Progenitor cell of endocrine pancreas (in vitro differentiated cells): Measurements from ENCODE around the gene MX2. TPM values are rescaled to one million over a fixed set of nuclear protein-coding genes. Genes with fewer than 3 reads are reported as not detected.

ENCODE experiments used
- DNase-seq: peaks from one replicate; pipeline ENCODE4 v3.0.0; 2021; ENCODE audit warnings: low spot score; ENCODE audit not compliant: unreplicated experiment
- H3K27ac Mint-ChIP-seq: 2 replicates; pipeline ENCODE4 v1.8.0; 2021; ENCODE audit warnings: mild to moderate bottlenecking, moderate library complexity, mixed read lengths
- H3K27me3 Mint-ChIP-seq: 2 replicates; pipeline ENCODE4 v1.8.0; 2021; ENCODE audit warnings: mixed read lengths
- H3K36me3 Mint-ChIP-seq: 2 replicates; pipeline ENCODE4 v1.8.0; 2022; ENCODE audit warnings: mixed read lengths; ENCODE audit not compliant: insufficient read depth
- H3K4me1 Mint-ChIP-seq: 2 replicates; pipeline ENCODE4 v1.8.0; 2021; ENCODE audit warnings: low read depth, mixed read lengths
- H3K4me3 Mint-ChIP-seq: 2 replicates; pipeline ENCODE4 v1.8.0; 2021; ENCODE audit warnings: low read depth, mild to moderate bottlenecking, moderate library complexity, mixed read lengths
- H3K9me3 Mint-ChIP-seq: 2 replicates; pipeline ENCODE4 v1.8.0; 2021; ENCODE audit warnings: low read depth, mixed read lengths
- CTCF ChIP-seq: fragments of 200-600 bp; sonication (generic); IDR thresholded peaks from one replicate; pipeline ENCODE4 v1.5.0; 2021; ENCODE audit warnings: antibody characterized with exemption, mild to moderate bottlenecking; ENCODE audit not compliant: unreplicated experiment
- total RNA-seq: library from RNA; stranded (reverse); gene quantifications from 2 replicates; pipeline ENCODE4 v1.2.1, GENCODE V29; 2021

The MX2 gene
- total RNA-seq, 1 donor from 2014 or later = 0.86 TPM

DNA sequence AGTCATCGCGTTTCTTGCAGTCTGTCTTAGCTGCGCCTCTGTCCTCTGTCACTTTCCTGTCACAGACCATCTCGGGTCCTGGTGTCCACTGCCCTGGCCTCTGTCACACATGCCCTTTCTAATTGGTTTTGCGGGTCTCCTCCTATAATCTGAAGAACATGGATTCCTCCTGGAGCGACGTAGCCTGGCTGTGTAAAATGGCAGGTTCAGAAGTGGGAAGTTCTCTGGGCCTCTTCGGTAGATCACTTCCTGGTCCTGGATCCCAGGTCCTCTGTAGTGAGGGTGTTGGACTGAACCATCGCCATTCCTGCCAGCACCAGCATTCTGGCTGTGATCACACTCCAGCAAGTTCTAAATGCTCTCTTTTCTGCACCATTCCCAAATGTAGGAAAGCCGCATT is 44.4 kb upstream of the MX2 start:
- Mint-ChIP-seq H3K4me3 (peak overlapping the region; percentile 74), H3K9me3 (no peaks in the 10 kb centered on the region), H3K4me1 (peaks cover 17% of the 10 kb centered on the region), H3K27ac (no peak overlapping the region), H3K27me3 (peaks cover 39% of the 10 kb centered on the region), H3K36me3 (no peaks in the 10 kb centered on the region)
- TF ChIP-seq CTCF = no peak
- DNase-seq = no peak

GRCh38 chr21:41318218-41318617 is 43.6 kb upstream of the MX2 start:
- DNase-seq = no peak
- no peaks in the 10 kb centered on the region for H3K36me3 Mint-ChIP-seq
- TF ChIP-seq CTCF = no peak
- H3K4me1 Mint-ChIP-seq = peaks cover 24% of the 10 kb centered on the region
- H3K4me3 Mint-ChIP-seq = no peak overlapping the region
- H3K9me3 Mint-ChIP-seq = no peaks in the 10 kb centered on the region
- no peak overlapping the region for H3K27ac Mint-ChIP-seq
- H3K27me3 Mint-ChIP-seq = peaks cover 40% of the 10 kb centered on the region

GRCh38 chr21:41319273-41319672 is 42.6 kb upstream of the MX2 start:
- Mint-ChIP-seq H3K27ac (no peak overlapping the region), H3K27me3 (peaks cover 43% of the 10 kb centered on the region), H3K4me1 (peaks cover 27% of the 10 kb centered on the region)

DNA sequence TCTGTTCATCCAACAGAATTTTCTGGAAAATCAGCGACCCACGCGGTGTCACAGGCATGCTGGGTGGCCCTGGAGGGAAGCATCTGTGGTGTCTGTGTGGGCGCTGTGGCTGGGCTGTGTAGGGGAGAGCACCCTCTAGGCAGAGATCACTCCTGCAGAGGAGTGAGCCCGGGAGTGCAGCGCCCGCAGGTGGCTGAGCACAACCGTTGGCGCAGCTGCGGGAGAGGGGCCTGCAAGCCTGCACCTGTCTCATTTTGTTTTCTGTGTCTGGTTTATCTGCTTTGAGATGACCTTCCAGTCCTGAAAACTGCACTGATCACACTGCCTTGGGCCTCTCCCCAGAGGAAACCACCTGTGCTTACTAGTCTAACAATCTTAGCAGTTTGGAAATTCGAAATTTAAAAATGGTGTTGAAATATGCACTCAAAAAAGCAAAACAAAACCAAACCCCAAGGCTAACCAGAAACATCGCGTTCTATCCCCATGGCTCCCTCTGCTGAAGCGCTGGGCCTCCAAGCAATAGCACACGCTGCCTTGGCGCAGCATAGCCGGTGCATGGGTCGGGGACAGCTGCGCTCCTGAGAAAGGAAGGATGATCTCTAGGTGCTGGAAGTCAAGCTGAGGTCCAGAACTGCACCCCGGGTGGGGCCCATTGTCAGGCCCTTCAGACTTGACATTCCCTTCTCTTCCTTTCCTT is 40.5 kb upstream of the MX2 start:
- H3K27me3 Mint-ChIP-seq = peaks cover 30% of the 10 kb centered on the region
- H3K4me3 Mint-ChIP-seq = no peak overlapping the region
- no peak for DNase-seq
- no peaks in the 10 kb centered on the region for H3K36me3 Mint-ChIP-seq
- peaks cover 29% of the 10 kb centered on the region for H3K4me1 Mint-ChIP-seq
- H3K27ac Mint-ChIP-seq = peak overlapping the region; percentile 86
- no peaks in the 10 kb centered on the region for H3K9me3 Mint-ChIP-seq
- TF ChIP-seq CTCF = no peak

More at GRCh38 chr21:41319273-41319672, 42.6 kb upstream of the MX2 start:
- DNase-seq = no peak
- Mint-ChIP-seq H3K36me3 (no peaks in the 10 kb centered on the region), H3K9me3 (no peaks in the 10 kb centered on the region), H3K4me3 (no peak overlapping the region)
- no peak for TF ChIP-seq CTCF

DNA sequence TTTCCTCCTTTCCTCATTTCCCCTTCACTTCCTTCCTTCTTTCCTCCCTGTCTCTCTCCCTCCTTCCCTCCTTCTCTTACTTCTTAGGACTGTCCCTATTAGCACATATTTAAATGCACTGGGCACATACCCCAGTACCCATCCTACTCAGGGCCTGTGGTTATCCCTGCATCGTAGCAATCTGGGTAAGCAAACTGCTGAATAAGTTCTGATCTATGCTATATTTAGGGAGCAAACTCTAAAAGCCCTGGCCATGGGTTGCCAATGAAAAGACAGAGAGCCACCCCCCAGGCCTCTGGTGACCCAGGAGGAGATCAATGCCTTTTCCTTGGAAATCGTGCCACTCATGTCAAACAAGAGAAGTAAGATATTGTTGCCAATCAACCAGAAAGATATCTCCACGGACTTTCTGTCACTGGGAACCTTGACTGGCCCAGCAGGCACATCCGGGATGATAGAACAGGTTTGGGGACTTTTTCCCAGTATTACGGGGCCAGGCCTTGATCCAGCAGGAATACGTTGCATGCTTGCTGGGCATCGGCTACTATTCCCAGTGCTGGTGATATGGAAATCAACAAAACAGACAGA is 39.8 kb upstream of the MX2 start:
- Mint-ChIP-seq H3K27ac (peak overlapping the region; percentile 86), H3K27me3 (peaks cover 30% of the 10 kb centered on the region), H3K4me3 (peak overlapping the region; percentile 9), H3K4me1 (peaks cover 29% of the 10 kb centered on the region), H3K9me3 (no peaks in the 10 kb centered on the region), H3K36me3 (no peaks in the 10 kb centered on the region)
- no peak for TF ChIP-seq CTCF
- no peak for DNase-seq
